Astrocyte (in vitro differentiated cells and primary cell): ENCODE results near the gene PDGFC. TPM values are rescaled to one million over a fixed set of nuclear protein-coding genes. Genes with fewer than 3 reads are reported as not detected.

Experiments
- DNase-seq: peaks from one replicate; pipeline ENCODE4 v3.0.0-alpha.2; 2010; ENCODE audit warnings: low read depth
- FAIRE-seq: peaks from 2 replicates; lab custom pipeline; 2011; peaks lifted over from hg19 to GRCh38; lab: Jason Lieb, UNC
- H2AFZ ChIP-seq: 2 replicates; pipeline ENCODE4 v1.6.0; 2012; ENCODE audit warnings: low read depth, low read length, inconsistent platforms
- H3K27ac ChIP-seq: 2 replicates; pipeline ENCODE4 v1.5.1; 2011; ENCODE audit warnings: low read depth, low read length, inconsistent platforms
- H3K27me3 ChIP-seq: 2 replicates; pipeline ENCODE4 v1.6.0; 2011; ENCODE audit warnings: low read length, inconsistent platforms; ENCODE audit not compliant: insufficient read depth
- H3K36me3 ChIP-seq: 2 replicates; pipeline ENCODE4 v1.5.1; 2011; ENCODE audit warnings: low read length, inconsistent platforms; ENCODE audit not compliant: insufficient read depth
- H3K4me1 ChIP-seq: 2 replicates; pipeline ENCODE4 v1.5.1; 2011; ENCODE audit warnings: low read length, inconsistent platforms; ENCODE audit not compliant: insufficient read depth
- H3K4me2 ChIP-seq: 2 replicates; pipeline ENCODE4 v1.6.0; 2012; ENCODE audit warnings: low read length, inconsistent platforms
- H3K4me3 ChIP-seq: 2 replicates; pipeline ENCODE4 v1.5.1; 2011; ENCODE audit warnings: low read depth, mild to moderate bottlenecking, low read length, inconsistent platforms; ENCODE audit not compliant: insufficient read depth
- H3K79me2 ChIP-seq: 2 replicates; pipeline ENCODE4 v1.6.0; 2012; ENCODE audit warnings: mild to moderate bottlenecking, low read length, inconsistent platforms; ENCODE audit not compliant: insufficient read depth
- H3K9ac ChIP-seq: 2 replicates; pipeline ENCODE4 v1.6.0; 2012; ENCODE audit warnings: mild to moderate bottlenecking, low read length, inconsistent platforms
- H3K9me3 ChIP-seq: 2 replicates; pipeline ENCODE4 v1.5.1; 2012; ENCODE audit warnings: low read depth, mild to moderate bottlenecking, low read length, inconsistent platforms; ENCODE audit not compliant: insufficient read depth
- H4K20me1 ChIP-seq: 2 replicates; pipeline ENCODE4 v1.6.0; 2012; ENCODE audit warnings: low read length, inconsistent platforms; ENCODE audit not compliant: insufficient read depth
- H3K27ac Mint-ChIP-seq: one replicate; pipeline ENCODE4 v1.8.0; 2021; ENCODE audit warnings: mild to moderate bottlenecking, mixed read lengths; ENCODE audit not compliant: unreplicated experiment
- H3K27me3 Mint-ChIP-seq: one replicate; pipeline ENCODE4 v1.8.0; 2021; ENCODE audit warnings: low read depth, mixed read lengths; ENCODE audit not compliant: unreplicated experiment
- H3K36me3 Mint-ChIP-seq: one replicate; pipeline ENCODE4 v1.8.0; 2021; ENCODE audit warnings: low read depth, mixed read lengths; ENCODE audit not compliant: unreplicated experiment
- H3K4me1 Mint-ChIP-seq: one replicate; pipeline ENCODE4 v1.8.0; 2021; ENCODE audit warnings: low read depth, mixed read lengths; ENCODE audit not compliant: unreplicated experiment
- H3K4me3 Mint-ChIP-seq: one replicate; pipeline ENCODE4 v1.8.0; 2021; ENCODE audit warnings: mild to moderate bottlenecking, moderate library complexity, mixed read lengths; ENCODE audit not compliant: unreplicated experiment
- H3K9me3 Mint-ChIP-seq: one replicate; pipeline ENCODE4 v1.8.0; 2021; ENCODE audit warnings: mild to moderate bottlenecking, mixed read lengths; ENCODE audit not compliant: unreplicated experiment
- CTCF ChIP-seq: IDR thresholded peaks from 2 replicates; pipeline ENCODE4 v1.5.1; 2011; ENCODE audit warnings: low read depth, mild to moderate bottlenecking, inconsistent platforms, low read length, moderate library complexity; ENCODE audit not compliant: insufficient read depth
- EZH2 ChIP-seq: IDR thresholded peaks from 2 replicates; pipeline ENCODE4 v1.6.1; 2012; ENCODE audit warnings: mild to moderate bottlenecking, low read length, inconsistent platforms; ENCODE audit not compliant: insufficient read depth
- total RNA-seq: library from RNA; stranded (reverse); gene quantifications from 2 replicates; pipeline ENCODE4 v1.2.1, GENCODE V29; 2021

The PDGFC gene
- total RNA-seq, 1 donor from 2014 or later, result 167 TPM

- H3K4me3 ChIP-seq, result no peak overlapping the region
- Mint-ChIP-seq H3K27ac (no peak overlapping the region), H3K36me3 (peaks cover 4% of the 10 kb centered on the region), H3K4me3 (no peak overlapping the region), H3K4me1 (peaks cover 13% of the 10 kb centered on the region), H3K27me3 (no peaks in the 10 kb centered on the region), H3K9me3 (peaks cover 26% of the 10 kb centered on the region)
- H3K79me2 ChIP-seq, result no peaks in the 10 kb centered on the region
- FAIRE-seq (peak; percentile 39), DNase-seq (no peak)
- H3K9me3 ChIP-seq, result peaks cover 15% of the 10 kb centered on the region
- TF ChIP-seq EZH2, result no peak
- no peak for TF ChIP-seq CTCF
- H3K27ac ChIP-seq, result no peak overlapping the region
- no peaks in the 10 kb centered on the region for H3K27me3 ChIP-seq
- H4K20me1 ChIP-seq, result no peaks in the 10 kb centered on the region
- no peak overlapping the region for H3K4me2 ChIP-seq
- no peaks in the 10 kb centered on the region for H3K36me3 ChIP-seq
- peaks cover 5% of the 10 kb centered on the region for H3K4me1 ChIP-seq
- H2AFZ ChIP-seq, result no peak overlapping the region
- H3K9ac ChIP-seq, result no peak overlapping the region
Measured at GRCh38 chr4:156732634-156733033, 239.0 kb downstream of the PDGFC start.

- FAIRE-seq (no peak), DNase-seq (no peak)
- Mint-ChIP-seq H3K4me3 (no peak overlapping the region), H3K27ac (no peak overlapping the region), H3K27me3 (no peaks in the 10 kb centered on the region), H3K36me3 (peaks cover 4% of the 10 kb centered on the region), H3K9me3 (peaks cover 20% of the 10 kb centered on the region), H3K4me1 (peaks cover under 1% of the 10 kb centered on the region)
- Histone ChIP-seq H3K4me2 (no peak overlapping the region), H4K20me1 (no peaks in the 10 kb centered on the region), H3K4me1 (no peaks in the 10 kb centered on the region), H3K79me2 (no peaks in the 10 kb centered on the region), H3K36me3 (no peaks in the 10 kb centered on the region), H3K4me3 (no peak overlapping the region), H3K9me3 (peaks cover 18% of the 10 kb centered on the region), H3K9ac (no peak overlapping the region), H3K27ac (no peak overlapping the region), H2AFZ (no peak overlapping the region), H3K27me3 (no peaks in the 10 kb centered on the region)
- TF ChIP-seq CTCF (no peak), EZH2 (no peak)
Measured at GRCh38 chr4:156729416-156729815, 242.2 kb downstream of the PDGFC start.

GRCh38 chr4:156725257-156725656, 246.3 kb downstream of the PDGFC start:
- Histone ChIP-seq H3K27ac (no peak overlapping the region), H3K9me3 (peaks cover 3% of the 10 kb centered on the region), H2AFZ (no peak overlapping the region), H4K20me1 (no peaks in the 10 kb centered on the region), H3K36me3 (no peaks in the 10 kb centered on the region), H3K27me3 (no peaks in the 10 kb centered on the region), H3K79me2 (no peaks in the 10 kb centered on the region), H3K4me2 (no peak overlapping the region), H3K4me1 (no peaks in the 10 kb centered on the region), H3K9ac (no peak overlapping the region), H3K4me3 (no peak overlapping the region)
- H3K9me3 Mint-ChIP-seq, result peaks cover 2% of the 10 kb centered on the region
- H3K27me3 Mint-ChIP-seq, result no peaks in the 10 kb centered on the region
- no peaks in the 10 kb centered on the region for H3K36me3 Mint-ChIP-seq
- no peak for TF ChIP-seq CTCF
- no peak for TF ChIP-seq EZH2
- no peak for FAIRE-seq
- no peaks in the 10 kb centered on the region for H3K4me1 Mint-ChIP-seq
- H3K4me3 Mint-ChIP-seq, result no peak overlapping the region
- no peak for DNase-seq
- H3K27ac Mint-ChIP-seq, result no peak overlapping the region
